EL (cell line): ENCODE measurements around the gene PDPK1.
"Not testable (repeated sequence)": the region's sequence is repeated elsewhere in the genome, so short reads cannot be mapped to it uniquely, and the experiment has no call there.

Source experiments
- DNase-seq: peaks from one replicate; pipeline ENCODE4 v3.0.0-alpha.2; 2016

Gene PDPK1

DNA sequence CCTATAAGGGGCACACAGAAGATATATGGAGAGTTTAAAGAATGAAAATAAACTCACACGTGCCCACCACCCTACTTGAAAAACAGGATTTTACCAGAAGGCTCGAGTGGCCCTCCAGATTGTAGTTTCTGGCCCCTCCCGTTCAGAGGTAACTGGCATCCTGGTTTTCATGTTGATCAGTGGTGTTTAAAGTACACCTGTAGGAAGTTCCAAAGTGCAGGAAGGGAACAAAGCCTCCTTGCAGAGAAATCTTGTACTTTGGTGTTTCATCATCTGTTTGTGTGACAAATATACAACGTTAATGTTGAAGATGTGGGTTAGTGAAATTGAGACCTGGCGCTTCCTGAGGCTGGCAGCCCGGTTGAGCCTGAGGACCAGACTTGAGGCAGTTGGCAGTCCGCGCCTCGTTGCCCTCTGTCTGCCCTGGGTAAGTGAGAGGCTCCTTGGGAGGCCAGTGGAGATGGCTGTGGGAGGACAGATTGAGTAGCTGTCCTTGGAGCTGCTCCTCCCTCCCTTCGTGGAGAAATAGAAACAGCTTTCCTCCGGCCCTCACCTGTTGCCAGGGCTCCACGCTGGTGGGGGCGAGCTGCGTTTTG lies 12.6 kb downstream of the PDPK1 start:
- DNase-seq, result not testable (repeated sequence)

DNA sequence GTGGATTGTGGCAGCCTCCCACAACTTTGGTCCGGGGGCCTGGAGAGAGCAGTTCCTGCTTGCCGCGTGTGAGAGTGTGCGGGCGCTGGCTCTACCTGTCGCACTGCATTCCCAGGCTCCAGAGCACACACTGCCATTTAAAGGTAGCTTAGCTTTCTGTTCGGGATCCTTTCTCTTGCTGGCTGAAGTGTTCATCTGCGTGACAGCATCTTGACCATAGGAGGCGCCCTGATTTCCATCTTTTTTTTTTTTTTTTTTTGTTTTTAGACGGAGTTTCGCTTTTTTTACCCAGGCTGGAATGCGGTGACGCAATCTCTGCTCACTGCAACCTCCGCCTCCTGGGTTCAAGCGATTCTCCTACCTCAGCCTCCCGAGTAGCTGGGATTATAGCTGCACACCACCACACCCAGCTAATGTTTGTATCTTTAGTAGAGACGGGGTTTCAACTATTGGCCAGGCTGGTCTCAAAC lies 13.6 kb downstream of the PDPK1 start:
- DNase-seq, result peak; percentile 2

DNA sequence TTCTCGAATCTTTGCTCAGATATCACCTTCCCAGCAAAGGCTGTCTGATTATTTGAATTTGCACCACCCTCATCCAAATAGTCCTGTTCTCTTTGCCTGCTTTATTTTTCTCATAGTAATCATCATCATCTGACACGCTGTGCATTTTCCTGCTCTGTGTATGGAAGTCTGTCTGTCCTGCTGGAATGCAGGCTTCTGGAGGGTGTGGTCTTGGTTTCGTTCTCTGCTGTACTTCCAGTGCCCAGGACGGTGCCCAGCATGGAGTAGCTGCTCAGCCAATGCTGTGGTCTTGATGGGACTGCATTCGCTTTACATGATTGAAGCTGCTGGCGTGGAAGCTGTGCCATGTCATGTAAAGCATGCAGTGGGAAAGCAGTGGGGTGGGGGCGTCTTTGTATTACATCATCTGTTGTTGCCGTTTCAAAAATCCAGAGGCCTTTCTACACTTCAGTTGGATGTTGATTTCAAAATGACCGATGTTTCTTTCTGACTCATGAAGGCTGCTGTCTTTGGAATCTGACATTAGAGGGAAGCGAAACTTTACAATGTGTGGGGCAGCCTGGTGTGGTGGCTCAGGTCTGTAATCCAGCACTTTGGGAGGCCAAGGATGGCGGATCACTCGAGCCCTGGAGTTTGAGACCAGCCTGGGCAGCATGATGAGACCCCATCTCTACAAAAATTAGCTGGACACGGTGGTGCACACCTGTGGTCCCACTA lies 17.0 kb downstream of the PDPK1 start:
- DNase-seq, result not testable (repeated sequence)

DNA sequence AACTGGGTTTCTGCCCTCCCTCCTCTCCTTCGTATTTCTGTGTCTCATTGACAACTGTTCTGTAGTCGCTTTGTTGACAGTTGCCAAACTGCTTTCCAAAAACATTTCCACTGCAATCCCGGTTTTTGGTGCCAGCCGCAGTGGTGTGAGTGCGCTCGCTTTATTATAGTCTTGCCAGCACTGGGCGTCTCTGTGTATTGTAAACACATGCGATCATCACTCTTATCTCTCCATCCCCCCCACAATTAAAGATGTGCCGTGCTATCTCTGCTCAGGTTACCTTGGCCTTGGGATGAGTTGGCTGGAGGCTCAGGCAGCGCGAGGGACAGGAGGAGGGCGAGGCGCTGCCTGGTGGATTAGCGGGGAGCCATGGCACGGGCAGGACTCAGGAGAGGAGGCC lies 19.3 kb downstream of the PDPK1 start:
- not testable (repeated sequence) for DNase-seq

DNA sequence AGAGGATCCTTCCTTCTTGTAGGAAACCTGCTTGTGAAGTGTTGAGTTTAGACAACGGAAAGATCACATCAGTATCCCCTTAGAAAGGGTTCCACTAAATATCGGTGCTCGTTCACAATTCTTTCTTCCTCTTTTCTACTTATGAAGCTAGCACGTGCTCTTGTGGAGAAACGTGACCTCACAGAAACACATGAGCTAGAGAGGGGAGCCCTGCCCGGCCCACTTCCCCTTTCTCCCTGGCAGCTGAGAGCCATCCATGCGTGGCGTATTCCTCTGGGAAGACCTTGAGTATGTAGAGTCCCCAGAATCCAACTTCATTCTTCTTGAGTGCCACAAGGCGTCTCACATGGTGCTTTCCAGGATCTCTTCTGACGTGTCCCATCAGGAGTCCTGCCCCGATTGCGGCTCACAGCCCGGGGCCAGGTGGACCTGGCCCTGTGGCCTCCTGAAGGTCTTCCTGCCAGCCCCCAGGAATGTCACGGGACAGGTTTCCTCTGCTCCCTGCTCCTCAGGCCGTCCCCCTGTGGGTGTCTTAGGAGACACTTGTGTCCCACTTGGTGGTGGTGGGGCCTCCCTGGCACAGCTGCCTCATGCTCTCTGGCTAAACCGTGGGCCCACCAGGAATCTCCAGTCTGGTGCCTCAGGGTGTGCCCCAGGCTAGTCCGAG lies 22.4 kb downstream of the PDPK1 start:
- not testable (repeated sequence) for DNase-seq

DNA sequence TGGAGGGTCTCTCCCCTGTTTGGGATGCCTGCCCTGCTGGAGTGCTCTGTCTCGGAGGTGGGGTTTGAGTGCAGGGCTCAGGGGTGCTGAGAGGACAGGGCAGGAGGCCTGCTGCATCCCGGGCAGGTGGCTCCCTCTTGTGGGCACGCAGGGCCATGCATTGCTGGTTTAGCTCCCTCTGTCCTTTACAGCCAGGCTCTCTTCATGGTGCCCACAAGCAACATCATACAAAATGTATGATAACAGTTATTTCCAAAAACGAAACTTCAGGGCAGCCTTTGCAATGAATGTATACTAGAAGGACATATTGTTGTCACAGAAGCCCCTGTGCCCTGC lies 22.9 kb downstream of the PDPK1 start:
- DNase-seq, result not testable (repeated sequence)

DNA sequence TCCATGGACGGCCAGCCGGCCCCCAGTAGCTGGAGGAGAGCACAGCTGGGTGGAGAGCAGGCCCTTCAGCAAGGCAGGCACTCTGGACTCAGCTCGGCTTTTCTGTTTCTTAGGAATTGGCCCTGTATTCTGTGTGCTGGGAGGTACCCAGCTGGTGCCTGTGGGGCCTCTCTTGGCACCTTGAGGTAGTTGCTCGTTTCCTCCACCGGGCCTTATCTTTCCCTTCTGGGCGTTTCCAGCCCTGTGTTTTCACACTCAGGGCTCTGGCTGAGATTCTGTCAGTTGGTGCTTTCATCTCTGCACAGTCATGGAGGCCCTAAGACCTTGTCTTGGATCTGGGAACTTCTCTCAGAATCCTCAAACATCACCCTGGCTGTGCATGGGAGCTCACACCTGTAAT lies 29.7 kb downstream of the PDPK1 start:
- not testable (repeated sequence) for DNase-seq

DNA sequence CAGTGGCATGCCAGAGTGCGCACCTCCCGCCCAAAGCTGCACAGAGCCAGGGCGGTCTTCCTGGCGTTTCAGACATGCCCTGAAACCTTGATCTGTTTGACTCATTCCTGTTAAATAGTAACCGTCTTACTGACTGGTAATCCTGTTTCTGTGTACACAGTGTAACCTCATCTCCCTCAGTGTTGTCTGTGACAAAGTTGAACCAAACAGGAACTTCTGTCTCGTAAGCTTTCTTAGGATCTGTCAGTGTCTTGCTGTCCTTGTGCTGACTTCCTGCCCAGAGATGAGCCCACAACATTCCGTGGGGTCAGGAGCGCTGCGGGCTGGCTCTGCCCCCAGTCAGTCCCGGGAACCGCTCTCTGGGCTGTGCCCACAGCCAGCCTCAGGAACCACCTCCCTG lies 30.8 kb downstream of the PDPK1 start:
- not testable (repeated sequence) for DNase-seq

DNA sequence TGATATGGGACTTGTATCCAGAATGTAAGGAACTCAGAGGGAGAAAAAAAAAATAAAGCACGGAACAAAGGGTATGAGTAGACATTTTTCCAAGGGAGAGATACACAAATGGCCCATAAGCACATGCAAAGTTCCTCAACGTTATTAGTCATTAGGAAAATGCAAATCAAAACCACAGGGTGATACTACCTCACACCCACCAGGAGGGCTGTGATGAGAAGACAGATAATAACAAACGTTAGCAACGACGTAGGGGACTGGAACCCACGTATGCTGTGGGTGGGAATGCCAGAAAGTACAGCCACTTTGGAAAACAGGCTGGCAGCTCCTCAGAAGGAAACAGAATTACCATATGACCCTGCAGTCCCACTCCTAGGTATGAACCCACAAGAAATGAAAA lies 34.9 kb downstream of the PDPK1 start:
- DNase-seq, result not testable (repeated sequence)

DNA sequence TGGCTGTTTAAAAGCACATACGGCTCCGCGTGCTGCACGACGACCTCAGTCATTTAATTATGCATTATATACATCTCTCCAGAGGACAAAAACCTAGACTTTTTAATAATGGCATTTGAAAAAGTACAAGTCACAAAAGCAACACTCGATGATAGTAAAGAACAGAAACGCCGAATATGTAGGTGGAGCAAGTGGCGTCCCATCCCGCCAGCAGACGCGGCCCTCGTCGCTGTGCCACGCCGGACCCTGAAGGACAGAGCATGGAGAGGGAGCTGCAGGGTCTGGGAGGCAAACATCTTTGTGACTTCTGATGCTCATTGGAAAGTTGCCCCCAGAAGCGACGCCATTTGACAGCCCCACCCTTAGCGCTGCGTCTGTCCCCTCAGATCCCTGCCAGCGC lies 38.0 kb downstream of the PDPK1 start:
- not testable (repeated sequence) for DNase-seq

DNA sequence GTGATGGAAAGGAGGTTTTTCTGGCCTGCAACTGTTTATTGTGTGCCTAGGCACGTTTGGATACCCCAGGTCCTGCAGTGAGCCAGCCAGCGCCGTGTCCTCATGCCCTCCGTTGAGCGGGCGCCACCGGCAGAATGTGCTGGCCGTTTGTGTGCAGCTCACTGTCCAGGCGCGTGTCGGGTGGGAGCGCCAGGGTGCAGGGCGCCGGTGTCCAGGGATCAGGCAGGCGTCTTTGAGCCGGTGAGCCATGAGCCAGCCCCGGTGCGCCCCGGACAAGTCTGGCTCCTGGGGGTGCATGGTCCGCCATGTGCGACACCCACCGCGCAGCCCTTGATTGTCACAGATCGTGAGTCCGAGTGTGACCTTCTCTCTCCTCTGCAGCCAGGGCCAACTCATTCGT lies 39.2 kb downstream of the PDPK1 start:
- not testable (repeated sequence) for DNase-seq

DNA sequence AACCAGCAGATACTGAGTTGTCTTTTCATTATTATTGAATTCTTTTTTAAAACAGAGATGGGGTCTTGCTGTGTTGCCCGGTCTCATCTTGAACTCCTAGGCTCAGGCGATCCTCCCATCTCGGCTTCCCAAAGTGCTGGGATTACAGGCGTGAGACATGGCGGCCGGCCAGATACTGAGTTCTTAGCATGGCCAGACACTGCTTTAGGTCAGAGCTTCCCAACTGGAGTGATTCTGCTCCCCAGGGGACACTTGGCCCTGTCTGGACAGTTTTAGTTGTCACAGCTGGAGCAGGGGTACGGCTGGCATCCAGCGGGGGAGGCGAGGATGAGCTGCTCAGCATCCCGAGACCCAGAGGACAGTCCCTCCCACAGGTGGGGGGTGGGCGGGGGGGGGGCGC lies 41.1 kb downstream of the PDPK1 start:
- not testable (repeated sequence) for DNase-seq

DNA sequence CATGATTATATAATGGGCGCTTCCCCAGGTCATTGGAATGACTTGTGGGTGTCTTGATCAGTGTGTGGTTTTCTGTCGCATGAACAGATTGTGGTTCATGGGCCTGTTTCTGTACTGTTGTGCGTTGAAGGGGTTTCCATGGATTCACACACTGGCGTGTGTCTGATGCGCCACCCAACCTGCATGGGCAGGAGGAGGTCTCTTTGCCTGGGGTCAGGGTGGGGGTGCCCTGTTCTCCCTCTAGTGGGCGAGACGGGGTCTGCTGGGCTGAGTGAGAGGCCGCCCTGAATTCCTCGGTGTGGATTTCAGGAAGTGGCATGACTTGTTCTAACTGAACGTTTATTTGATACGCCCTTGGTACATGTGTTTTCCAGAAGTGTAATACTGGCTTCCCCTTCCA lies 42.3 kb downstream of the PDPK1 start:
- not testable (repeated sequence) for DNase-seq

DNA sequence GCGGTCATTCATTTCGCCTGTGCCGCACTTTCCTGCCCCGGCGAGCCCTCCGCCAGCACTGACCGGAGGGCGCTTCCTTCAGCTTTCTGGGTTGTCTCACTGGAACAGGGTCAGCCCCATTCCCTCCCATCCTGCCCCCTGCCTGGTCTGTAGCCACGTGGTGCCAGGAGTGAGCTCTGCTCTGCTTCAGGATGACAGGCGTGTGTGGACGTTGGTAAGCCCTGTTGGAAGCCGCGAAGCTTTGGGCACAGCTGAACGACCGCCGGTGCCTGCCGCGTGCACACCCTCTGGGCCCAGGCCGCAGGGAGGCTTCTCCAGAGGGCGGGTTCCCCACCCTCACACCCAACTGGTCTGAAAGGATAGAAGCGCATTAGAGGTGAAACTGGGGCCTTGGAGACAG lies 43.0 kb downstream of the PDPK1 start:
- not testable (repeated sequence) for DNase-seq

DNA sequence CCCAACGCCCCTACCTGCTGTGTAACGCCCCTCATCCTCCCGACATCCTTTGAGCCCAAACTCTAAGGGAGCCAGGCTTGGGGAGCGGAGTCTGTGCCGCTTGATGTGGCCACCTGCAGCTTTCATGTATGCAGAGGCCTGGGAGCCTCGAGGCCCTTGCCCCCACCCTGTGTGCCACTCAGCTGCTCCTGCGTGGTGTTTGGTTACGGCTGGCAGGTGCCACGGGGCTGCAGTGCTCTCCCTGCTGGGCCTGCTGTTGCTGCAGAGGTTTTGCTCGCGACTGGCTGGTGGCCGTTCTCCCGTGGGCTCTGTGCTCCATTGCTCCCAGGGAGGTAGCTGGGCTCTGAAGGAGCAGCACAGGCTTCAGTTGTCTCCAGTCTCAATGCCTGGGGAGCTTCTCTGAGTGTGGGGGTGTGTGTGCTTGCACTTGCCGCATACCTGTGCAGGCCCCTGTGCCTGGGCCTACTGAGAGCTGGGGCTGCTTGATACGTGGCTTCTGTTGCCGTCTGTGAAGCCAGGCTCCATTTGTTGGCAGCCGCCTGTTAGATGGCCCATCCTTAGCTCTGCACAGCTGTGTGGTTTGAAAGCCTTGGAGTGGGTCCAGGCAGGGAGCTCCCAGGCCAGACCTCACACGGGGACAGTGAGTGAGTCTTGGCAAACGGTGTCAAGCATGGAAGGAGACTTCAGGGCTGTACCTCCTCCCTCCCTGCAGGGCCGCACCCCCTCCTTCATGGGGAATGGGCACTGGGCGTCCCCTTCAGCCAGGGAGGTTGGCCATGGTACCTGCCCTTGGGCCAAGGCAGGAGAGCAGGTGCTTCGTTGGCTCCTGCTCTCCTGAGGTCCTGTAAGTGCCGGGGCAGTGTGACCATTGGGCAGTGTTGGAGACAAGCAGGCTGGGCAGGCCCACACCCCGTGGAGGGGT lies 47.2 kb downstream of the PDPK1 start:
- DNase-seq, result no peak

DNA sequence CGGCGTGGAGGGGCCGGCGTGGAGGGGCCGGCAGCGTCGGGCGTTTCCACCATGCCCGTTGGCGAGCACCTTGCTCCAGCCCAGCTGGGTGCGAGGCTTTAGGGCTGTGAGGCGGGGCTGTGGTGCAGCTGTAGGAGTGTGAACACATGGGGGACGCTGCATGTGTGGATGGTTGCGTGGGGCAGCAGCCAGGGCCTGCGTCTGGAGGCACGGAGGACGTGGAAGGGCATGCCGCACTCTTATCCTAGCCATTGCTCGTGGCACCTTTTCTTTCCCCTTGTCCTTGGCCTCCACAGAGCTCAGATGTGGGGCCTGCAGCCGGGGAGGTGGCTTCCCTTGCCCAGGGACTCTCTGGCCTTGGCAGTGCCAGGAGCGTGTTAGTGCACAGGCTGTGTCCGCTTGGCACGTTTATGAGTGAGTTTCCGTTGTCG lies 47.8 kb downstream of the PDPK1 start:
- DNase-seq, result no peak

DNA sequence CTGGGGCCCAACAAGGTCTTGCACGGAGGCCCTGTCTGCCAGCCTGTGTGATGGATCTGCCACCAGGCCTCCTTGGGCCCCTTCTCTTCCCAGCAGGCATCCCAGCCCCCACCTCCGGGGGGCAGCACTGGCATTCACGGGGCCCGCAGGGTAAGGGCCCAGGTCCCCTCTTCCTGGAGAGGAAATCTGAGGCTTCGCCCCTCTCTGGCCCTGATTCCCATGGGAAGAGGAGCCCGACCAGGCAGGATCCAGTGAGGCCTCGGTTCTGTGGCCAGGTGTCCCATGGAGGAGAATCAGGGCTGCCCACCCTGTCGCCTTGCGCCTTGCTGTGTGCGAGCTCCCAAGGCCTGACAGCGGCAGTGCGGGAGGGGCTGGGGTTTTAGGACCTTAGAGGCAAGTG lies 48.4 kb downstream of the PDPK1 start:
- DNase-seq, result no peak

DNA sequence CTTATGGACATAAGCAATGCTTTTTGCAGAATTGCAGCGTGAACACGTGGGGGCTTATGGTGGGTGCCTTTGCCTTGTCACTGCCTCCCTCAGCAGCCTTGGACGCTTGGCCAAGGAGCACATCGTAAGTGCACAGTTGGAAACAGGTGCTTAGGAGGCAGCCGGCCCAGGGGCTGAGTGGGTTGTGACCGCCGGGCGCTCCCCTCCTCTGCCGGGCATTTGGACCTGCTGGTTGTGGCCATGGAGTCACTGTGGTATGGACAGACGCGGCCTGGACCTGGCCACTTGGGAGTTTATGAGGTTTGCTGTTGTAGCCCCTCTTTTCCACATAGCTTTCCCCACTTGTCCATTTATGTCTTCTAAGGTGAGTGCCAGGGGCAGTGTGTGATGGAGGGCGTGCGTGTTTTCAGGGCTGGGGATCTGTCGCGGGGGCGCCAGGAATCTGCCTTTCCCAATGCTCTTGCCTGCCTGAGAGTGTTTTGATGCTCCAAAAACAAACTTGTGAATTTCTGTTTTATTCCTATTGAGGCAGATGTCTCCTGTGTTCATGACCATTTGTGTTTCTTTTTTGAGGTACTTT lies 49.2 kb downstream of the PDPK1 start:
- DNase-seq, result no peak

DNA sequence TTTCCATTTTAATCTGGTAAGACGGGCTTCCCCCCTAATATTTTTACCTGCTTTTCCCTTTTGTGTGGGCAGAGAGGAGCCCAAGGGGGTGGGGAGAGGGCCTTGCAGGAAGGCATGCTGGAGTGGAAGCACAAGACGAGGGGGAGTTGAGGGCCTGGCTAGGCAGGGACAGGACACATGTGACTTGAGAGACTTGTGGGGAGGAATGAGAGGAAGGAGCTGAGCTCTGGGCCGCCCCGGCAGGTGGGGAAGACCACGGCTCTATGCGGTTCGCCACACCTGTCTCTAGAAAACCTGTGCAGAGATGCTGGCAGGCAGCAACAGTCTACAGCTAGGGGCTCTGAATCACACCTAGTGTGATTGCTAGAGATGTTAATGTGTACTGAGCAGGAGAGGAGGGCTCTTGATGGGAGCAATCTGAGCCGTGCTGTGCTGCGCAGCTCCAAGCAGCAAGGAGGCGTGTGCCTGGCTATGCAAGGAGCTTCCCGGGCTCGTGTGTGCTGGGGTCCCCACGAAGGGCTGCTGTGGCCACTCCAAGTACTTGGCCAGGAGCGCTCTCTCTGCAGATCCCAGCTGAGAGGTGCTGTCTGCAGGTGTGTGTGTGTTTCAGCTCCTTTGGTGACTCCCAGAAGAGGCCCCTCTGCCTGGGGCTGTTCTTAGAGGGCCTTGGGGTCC lies 50.2 kb downstream of the PDPK1 start:
- no peak for DNase-seq

DNA sequence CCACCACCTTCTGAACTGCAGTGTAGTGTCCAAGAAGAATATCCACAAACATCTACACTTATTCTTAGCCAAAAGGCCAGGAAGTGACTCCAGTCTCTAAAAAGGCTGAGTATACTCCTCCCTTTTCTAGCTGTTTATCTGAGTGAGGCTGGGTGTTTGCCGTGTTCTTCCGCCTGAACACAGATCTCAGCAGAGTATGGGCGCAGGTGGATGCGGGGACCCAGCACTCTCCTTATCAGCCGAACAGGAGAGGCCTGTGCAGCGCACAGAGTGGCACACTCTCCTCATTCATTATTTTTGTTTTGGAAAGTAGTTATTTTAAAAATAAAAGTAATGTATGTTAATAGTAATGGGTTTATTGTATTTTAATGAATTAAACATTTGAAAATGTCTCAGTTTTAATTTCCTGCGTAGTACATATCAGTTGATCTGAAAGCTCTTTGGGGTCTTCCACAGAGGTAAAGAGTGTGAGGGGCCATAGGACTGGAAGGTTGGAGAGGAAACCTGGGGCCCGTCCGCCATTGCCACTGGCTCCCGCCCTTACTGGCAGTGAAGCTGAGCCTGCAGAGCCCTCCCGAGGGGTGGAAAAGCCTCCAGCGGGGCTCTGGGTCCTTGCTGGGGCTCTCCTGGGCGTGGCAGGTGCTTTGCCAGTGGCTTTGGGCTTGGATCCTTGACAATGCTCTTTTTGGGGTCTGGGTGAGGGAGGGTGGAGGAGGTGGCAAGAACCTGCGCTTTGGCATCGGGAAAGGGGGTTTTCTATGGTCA lies 53.8 kb downstream of the PDPK1 start:
- DNase-seq, result no peak

DNA sequence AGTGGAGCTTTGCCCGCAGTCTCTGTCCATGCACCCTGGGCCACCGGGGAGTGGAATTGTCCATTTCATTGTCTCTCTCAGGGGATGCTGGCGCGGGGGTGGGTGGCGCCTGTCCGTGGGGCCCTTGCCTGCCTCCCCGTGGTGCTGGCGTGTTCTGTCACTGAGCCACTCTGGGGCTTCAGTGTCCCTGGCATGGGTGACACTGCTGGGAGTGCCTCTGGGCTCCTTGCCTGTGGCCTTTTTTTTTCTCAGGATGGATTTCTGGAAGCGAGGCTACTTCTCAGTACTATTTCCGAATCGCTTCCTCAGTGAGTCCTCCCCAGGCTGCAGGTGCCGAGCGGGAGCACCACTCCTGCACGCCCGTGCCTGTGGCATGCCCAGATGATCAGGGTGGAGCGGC lies 55.0 kb downstream of the PDPK1 start:
- no peak for DNase-seq
